BJ (cell line): Measurements from ENCODE around the gene TBRG1. TPM values are rescaled to one million over a fixed set of nuclear protein-coding genes. Genes with fewer than 3 reads are reported as not detected.

Experiments used
- CTCF ChIA-PET: fragments of 350-600 bp; formaldehyde crosslinking; extraction: SDS; loops from one replicate; lab custom pipeline; 2021; ENCODE audit warnings: antibody characterized with exemption, inconsistent platforms; lab: Yijun Ruan, JAX
- POLR2A ChIA-PET: fragments of 300-600 bp; sonication (Branson Sonifier 250); formaldehyde crosslinking; extraction: SDS; loops from one replicate; lab custom pipeline; 2021; ENCODE audit warnings: antibody characterized with exemption; lab: Charles Lee
- DNase-seq: peaks from one replicate; pipeline ENCODE4 v3.0.0-alpha.2; 2011; ENCODE audit warnings: low read depth
- H3K27me3 ChIP-seq: 2 replicates; pipeline ENCODE4 v1.6.0; 2011; ENCODE audit warnings: low read length; ENCODE audit not compliant: control insufficient read depth, insufficient read depth
- H3K36me3 ChIP-seq: 2 replicates; pipeline ENCODE4 v1.5.1; 2011; ENCODE audit warnings: low read length; ENCODE audit not compliant: control insufficient read depth, insufficient read depth
- H3K4me3 ChIP-seq: 2 replicates; pipeline ENCODE4 v1.5.1; 2011; ENCODE audit warnings: low read depth, mild to moderate bottlenecking, control low read depth, low read length
- polyA plus RNA-seq: library from polyadenylated mRNA; depleted of rRNA; stranded (reverse); fragments of >200 nt; gene quantifications from 2 replicates; pipeline ENCODE4 v1.2.3, GENCODE V29; 2011
- TF ChIP-seq, protein P1 (sequence below): IDR thresholded peaks from 2 replicates; pipeline ENCODE4 v1.5.1; 2011; ENCODE audit warnings: low read depth, mild to moderate bottlenecking, control low read depth, inconsistent platforms, low read length, moderate library complexity; ENCODE audit not compliant: insufficient read depth

TBRG1 gene
- polyA plus RNA-seq, 1 experiment, result 42.5 TPM

DNA sequence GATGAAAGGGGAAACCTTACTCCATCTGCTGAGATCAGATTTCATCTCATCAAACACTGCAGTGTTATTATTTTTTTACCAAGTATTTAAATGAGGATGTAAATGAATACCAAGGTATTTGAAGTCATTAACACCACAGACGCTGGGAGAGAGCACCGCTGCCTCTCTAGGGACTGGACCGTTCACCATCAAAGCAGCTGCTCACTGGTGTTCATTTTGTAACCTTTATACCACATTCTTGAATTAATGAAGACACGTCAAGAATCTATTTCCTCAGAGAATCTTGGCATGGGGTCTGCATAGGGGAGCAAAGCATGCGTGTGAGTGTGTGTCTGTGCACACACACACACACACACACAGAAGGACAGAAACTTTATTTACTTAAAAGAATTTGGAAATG is 35.2 kb downstream of the TBRG1 start:
- no peak for DNase-seq
- H3K27me3 ChIP-seq, result no peaks in the 10 kb centered on the region; the same call in 1 of the 2 replicates
- ChIA-PET CTCF (interaction anchor here (2.0 to 3.7 kb wide), 2 partner anchors 14 to 136 kb away, joined by 5 to 22 read pairs; no protein-coding TSS in a partner anchor), POLR2A (no interaction called here)
- no peak overlapping the region for H3K4me3 ChIP-seq
- TF ChIP-seq, protein P1, sequence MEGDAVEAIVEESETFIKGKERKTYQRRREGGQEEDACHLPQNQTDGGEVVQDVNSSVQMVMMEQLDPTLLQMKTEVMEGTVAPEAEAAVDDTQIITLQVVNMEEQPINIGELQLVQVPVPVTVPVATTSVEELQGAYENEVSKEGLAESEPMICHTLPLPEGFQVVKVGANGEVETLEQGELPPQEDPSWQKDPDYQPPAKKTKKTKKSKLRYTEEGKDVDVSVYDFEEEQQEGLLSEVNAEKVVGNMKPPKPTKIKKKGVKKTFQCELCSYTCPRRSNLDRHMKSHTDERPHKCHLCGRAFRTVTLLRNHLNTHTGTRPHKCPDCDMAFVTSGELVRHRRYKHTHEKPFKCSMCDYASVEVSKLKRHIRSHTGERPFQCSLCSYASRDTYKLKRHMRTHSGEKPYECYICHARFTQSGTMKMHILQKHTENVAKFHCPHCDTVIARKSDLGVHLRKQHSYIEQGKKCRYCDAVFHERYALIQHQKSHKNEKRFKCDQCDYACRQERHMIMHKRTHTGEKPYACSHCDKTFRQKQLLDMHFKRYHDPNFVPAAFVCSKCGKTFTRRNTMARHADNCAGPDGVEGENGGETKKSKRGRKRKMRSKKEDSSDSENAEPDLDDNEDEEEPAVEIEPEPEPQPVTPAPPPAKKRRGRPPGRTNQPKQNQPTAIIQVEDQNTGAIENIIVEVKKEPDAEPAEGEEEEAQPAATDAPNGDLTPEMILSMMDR, result no peak
- H3K36me3 ChIP-seq, result no peaks in the 10 kb centered on the region

DNA sequence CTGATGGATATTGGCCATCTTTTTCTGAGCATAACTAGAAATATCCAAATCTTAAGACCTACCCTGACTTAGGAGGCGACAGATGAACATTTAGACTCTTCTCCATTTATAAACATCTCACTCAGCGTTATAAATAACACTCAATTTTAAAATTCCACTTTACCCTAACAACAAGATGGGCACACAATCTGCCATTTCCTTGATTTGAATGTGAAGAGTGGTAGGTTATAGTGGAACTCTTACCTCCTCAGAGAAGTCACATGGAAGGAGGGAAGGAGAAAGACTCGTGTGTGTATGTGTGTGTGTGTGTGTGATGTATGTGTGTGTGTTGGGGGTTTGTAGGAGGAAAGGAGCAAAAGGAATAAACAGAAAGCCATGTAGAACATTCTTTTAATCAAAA is 35.8 kb downstream of the TBRG1 start:
- Histone ChIP-seq H3K4me3 (no peak overlapping the region), H3K27me3 (no peaks in the 10 kb centered on the region; the same call in 1 of the 2 replicates), H3K36me3 (no peaks in the 10 kb centered on the region)
- CTCF ChIA-PET, result interaction anchor here (1.4 to 2.0 kb wide), 3 partner anchors 11 to 135 kb away, joined by 4 to 7 read pairs (median 5); no protein-coding TSS in a partner anchor
- POLR2A ChIA-PET, result no interaction called here
- TF ChIP-seq, protein P1, result no peak
- DNase-seq, result no peak

DNA sequence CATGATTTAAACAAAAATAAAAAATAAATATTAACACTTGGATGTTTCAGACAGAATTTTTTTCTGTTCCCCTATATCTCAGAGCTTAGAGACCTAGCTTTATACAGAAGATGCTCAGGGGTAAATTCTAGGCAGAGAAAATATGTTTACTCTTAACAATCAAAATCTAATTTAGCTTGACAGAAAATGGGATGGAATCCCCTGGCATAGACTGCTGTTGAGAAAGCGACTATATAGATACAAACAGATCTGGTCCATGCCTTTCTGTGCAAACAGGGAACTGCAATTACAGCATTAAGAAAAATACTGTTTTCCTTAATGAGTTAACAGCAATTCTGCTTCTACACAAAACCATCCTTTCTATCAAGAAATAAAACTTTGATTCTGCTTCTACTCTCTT is 36.3 kb downstream of the TBRG1 start:
- TF ChIP-seq, protein P1, result no peak
- no peaks in the 10 kb centered on the region for H3K36me3 ChIP-seq
- no peaks in the 10 kb centered on the region; the same call in 1 of the 2 replicates for H3K27me3 ChIP-seq
- POLR2A ChIA-PET, result no interaction called here
- no peak overlapping the region for H3K4me3 ChIP-seq
- no peak for DNase-seq
- CTCF ChIA-PET, result interaction anchor here (1.4 to 2.6 kb wide), 4 partner anchors 11 to 207 kb away, joined by 4 to 10 read pairs (median 6); no protein-coding TSS in a partner anchor

DNA sequence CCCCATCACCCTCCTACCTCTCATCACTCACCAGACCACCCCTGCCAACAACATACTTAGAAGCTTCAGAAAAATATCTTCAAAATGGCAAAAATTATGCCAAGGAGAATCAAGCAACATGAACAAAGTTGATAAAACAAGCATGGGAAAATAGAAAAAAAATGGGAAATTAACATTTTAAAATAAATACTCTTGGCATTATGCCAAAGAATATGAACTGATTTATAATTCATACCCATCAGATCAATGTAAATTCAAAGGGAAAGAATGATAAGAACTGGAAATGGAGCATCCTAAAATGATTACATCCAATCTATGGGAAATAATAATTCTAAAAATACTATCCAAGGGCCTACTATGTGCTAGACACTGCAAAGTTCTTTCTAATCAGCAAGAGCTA is 38.9 kb downstream of the TBRG1 start:
- TF ChIP-seq, protein P1, result no peak
- Histone ChIP-seq H3K4me3 (no peak overlapping the region), H3K36me3 (no peaks in the 10 kb centered on the region), H3K27me3 (no peaks in the 10 kb centered on the region; the same call in 1 of the 2 replicates)
- ChIA-PET CTCF (interaction anchor here (1.1 to 2.6 kb wide), 6 partner anchors 17 to 205 kb away, joined by 3 to 10 read pairs (median 4); no protein-coding TSS in a partner anchor), POLR2A (no interaction called here)
- DNase-seq, result no peak

DNA sequence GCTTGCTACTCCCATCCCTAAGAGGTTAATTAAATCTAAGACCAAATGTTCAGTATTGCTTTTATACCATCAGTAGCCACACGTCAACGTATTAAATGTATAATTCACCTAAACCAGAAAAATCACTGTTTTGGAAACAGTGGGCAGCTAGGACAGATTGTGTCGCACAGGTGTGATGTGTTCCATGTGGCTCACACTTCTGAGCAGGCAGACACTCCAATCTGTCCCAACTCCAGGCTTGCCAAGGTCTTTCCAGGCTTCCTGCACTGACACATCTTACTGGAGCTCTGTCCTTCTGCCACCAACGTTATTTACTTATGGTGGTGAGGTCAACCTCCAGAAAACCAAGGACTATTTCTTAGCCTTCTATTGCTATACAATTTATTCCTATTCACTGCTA is 39.4 kb downstream of the TBRG1 start:
- ChIA-PET POLR2A (interaction anchor here (0.6 kb wide), 1 partner anchor 18 kb away, joined by 14 read pairs; no protein-coding TSS in a partner anchor), CTCF (interaction anchor here (1.1 to 2.2 kb wide), 7 partner anchors 17 to 204 kb away, joined by 3 to 8 read pairs (median 3); partner anchors contain the start of gene ROBO3)
- TF ChIP-seq, protein P1, result no peak
- no peak overlapping the region for H3K4me3 ChIP-seq
- H3K27me3 ChIP-seq, result no peaks in the 10 kb centered on the region
- DNase-seq, result no peak
- H3K36me3 ChIP-seq, result no peaks in the 10 kb centered on the region
